Neural crest cell (in vitro differentiated cells): ENCODE data around the gene RNF144B. TPM values are rescaled to one million over a fixed set of nuclear protein-coding genes. Genes with fewer than 3 reads are reported as not detected.

Experiments used
- DNase-seq: peaks from one replicate; pipeline ENCODE4 v3.0.0; 2021; ENCODE audit warnings: low read depth, mixed read lengths, low spot score
- H3K27ac Mint-ChIP-seq: one replicate; pipeline ENCODE4 v1.8.0; 2021; ENCODE audit warnings: mild to moderate bottlenecking, mixed read lengths; ENCODE audit not compliant: unreplicated experiment
- H3K27me3 Mint-ChIP-seq: 2 replicates; pipeline ENCODE4 v1.8.0; 2021; ENCODE audit warnings: low read depth, mild to moderate bottlenecking, mixed read lengths
- H3K36me3 Mint-ChIP-seq: 2 replicates; pipeline ENCODE4 v1.8.0; 2021; ENCODE audit warnings: low read depth, mild to moderate bottlenecking, mixed read lengths
- H3K4me1 Mint-ChIP-seq: 2 replicates; pipeline ENCODE4 v1.8.0; 2021; ENCODE audit warnings: mixed read lengths
- H3K4me3 Mint-ChIP-seq: one replicate; pipeline ENCODE4 v1.8.0; 2021; ENCODE audit warnings: mild to moderate bottlenecking, mixed read lengths
- H3K9me3 Mint-ChIP-seq: 2 replicates; pipeline ENCODE4 v1.8.0; 2021; ENCODE audit warnings: mixed read lengths
- total RNA-seq: library from RNA; stranded (reverse); gene quantifications from 2 replicates; pipeline ENCODE4 v1.2.1, GENCODE V29; 2021
- TF ChIP-seq, protein P1 (sequence below): fragments of 200-600 bp; sonication (generic); conservative IDR thresholded peaks from 2 replicates; pipeline ENCODE4 v1.5.0; 2021; ENCODE audit warnings: antibody characterized with exemption, mild to moderate bottlenecking

The RNF144B gene
- total RNA-seq, 1 donor from 2014 or later, result 0.23 TPM

DNA sequence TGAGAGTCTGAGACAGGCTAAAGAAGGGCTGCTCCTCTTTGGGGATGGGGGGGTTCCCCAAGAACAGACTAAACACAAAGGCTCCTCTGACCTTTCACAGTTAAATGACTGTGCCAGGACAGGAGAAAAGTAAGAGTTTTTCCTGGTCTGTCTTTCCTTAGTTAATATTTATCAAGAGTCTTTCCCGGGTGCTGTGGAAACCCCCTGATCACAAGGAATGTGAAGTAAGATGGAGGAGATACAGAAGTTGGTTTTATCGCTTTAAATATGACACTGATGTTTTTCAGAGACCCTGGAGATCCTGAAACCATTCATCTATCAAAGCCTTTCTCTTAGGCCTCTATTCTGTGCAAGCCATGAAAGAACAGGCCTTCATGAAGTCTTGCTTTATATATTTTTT, 105.8 kb downstream of the RNF144B start:
- Mint-ChIP-seq H3K9me3 (peaks cover 5% of the 10 kb centered on the region), H3K4me3 (no peak overlapping the region), H3K27ac (no peak overlapping the region), H3K36me3 (no peaks in the 10 kb centered on the region), H3K4me1 (peaks cover 21% of the 10 kb centered on the region), H3K27me3 (no peaks in the 10 kb centered on the region)
- TF ChIP-seq, protein P1, sequence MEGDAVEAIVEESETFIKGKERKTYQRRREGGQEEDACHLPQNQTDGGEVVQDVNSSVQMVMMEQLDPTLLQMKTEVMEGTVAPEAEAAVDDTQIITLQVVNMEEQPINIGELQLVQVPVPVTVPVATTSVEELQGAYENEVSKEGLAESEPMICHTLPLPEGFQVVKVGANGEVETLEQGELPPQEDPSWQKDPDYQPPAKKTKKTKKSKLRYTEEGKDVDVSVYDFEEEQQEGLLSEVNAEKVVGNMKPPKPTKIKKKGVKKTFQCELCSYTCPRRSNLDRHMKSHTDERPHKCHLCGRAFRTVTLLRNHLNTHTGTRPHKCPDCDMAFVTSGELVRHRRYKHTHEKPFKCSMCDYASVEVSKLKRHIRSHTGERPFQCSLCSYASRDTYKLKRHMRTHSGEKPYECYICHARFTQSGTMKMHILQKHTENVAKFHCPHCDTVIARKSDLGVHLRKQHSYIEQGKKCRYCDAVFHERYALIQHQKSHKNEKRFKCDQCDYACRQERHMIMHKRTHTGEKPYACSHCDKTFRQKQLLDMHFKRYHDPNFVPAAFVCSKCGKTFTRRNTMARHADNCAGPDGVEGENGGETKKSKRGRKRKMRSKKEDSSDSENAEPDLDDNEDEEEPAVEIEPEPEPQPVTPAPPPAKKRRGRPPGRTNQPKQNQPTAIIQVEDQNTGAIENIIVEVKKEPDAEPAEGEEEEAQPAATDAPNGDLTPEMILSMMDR, result no peak
- DNase-seq, result no peak

DNA sequence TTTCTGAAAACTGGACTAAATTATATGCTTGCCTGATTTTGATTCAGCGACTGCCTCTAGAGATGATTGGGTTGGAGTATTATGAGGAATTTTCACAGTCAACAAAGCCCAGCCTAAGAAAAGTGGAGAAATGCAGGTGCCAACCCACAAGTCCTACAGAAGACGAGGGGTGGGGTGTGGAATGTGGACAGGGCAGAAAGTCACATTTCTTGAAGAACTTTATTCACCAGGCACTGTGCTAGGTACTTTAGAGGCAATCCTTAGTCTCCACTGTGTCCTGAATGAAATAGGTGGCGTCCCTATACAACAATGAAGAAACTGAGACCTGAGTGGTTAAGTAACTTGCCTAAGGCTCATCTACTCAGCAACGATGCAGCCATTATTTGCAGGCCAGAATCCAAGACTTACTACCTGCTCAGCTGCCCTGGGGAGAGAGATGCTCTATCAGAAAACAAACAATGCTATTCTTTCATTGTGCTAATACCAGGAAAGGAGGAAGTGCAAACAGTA, 106.3 kb downstream of the RNF144B start:
- Mint-ChIP-seq H3K4me1 (peaks cover 21% of the 10 kb centered on the region), H3K4me3 (no peak overlapping the region), H3K27ac (no peak overlapping the region)

GRCh38 chr6:18493925-18494324, 106.8 kb downstream of the RNF144B start:
- Mint-ChIP-seq H3K36me3 (no peaks in the 10 kb centered on the region), H3K4me3 (no peak overlapping the region), H3K27ac (no peak overlapping the region), H3K9me3 (peaks cover 5% of the 10 kb centered on the region), H3K27me3 (no peaks in the 10 kb centered on the region), H3K4me1 (peaks cover 17% of the 10 kb centered on the region)
- no peak for DNase-seq
- TF ChIP-seq, protein P1, result no peak

More for the DNA sequence above, 106.3 kb downstream of the RNF144B start:
- H3K36me3 Mint-ChIP-seq, result no peaks in the 10 kb centered on the region
- H3K27me3 Mint-ChIP-seq, result no peaks in the 10 kb centered on the region
- TF ChIP-seq, protein P1, result no peak
- peaks cover 5% of the 10 kb centered on the region for H3K9me3 Mint-ChIP-seq
- no peak for DNase-seq

- Mint-ChIP-seq H3K9me3 (peaks cover 3% of the 10 kb centered on the region), H3K4me1 (peaks cover 15% of the 10 kb centered on the region), H3K27ac (no peak overlapping the region), H3K27me3 (no peaks in the 10 kb centered on the region), H3K36me3 (no peaks in the 10 kb centered on the region), H3K4me3 (no peak overlapping the region)
- TF ChIP-seq, protein P1, result no peak
- DNase-seq, result no peak
Observed at GRCh38 chr6:18495236-18495635, 108.1 kb downstream of the RNF144B start.

DNA sequence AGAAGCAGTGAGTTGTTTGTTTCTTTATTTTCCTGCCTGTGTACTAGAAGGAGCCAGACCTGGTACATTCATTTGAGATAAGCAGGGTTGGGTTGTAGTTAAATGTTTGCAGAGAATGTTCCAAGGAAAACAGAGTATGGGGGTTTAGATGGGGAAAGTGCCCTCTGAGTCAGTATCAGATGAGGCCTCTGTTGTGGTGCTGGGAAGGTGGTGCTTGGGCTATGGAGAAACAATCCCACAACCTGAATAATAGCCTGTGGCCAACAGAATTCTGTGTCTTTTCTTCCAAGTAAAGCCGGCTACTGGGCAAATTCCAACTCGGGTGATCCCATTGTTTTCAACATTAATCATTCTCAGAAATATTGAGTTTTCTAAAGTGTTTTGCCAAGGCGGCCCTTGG, 109.3 kb downstream of the RNF144B start:
- H3K4me3 Mint-ChIP-seq, result no peak overlapping the region
- H3K27ac Mint-ChIP-seq, result no peak overlapping the region
- H3K36me3 Mint-ChIP-seq, result no peaks in the 10 kb centered on the region
- peaks cover 3% of the 10 kb centered on the region for H3K9me3 Mint-ChIP-seq
- no peaks in the 10 kb centered on the region for H3K27me3 Mint-ChIP-seq
- TF ChIP-seq, protein P1, result no peak
- DNase-seq, result no peak
- H3K4me1 Mint-ChIP-seq, result peaks cover 9% of the 10 kb centered on the region
